Mucosa of stomach (tissue), 1 donor: ENCODE results near the gene KLHL30.
"Not testable (repeated sequence)": the region's sequence is repeated elsewhere in the genome, so short reads cannot be mapped to it uniquely, and the experiment has no call there.

Source experiments
- H3K27me3 ChIP-seq: one replicate; pipeline ENCODE4 v1.7.0; 2013; ENCODE audit warnings: mild to moderate bottlenecking, low read length; ENCODE audit not compliant: control insufficient read depth, insufficient read depth
- H3K36me3 ChIP-seq: one replicate; pipeline ENCODE4 v1.7.0; 2013; ENCODE audit warnings: low read length; ENCODE audit not compliant: control insufficient read depth, insufficient read depth
- H3K4me1 ChIP-seq: one replicate; pipeline ENCODE4 v1.7.0; 2013; ENCODE audit warnings: mild to moderate bottlenecking, low read length; ENCODE audit not compliant: control insufficient read depth, insufficient read depth
- H3K4me3 ChIP-seq: one replicate; pipeline ENCODE4 v1.7.0; 2013; ENCODE audit warnings: low read length
- H3K9ac ChIP-seq: one replicate; pipeline ENCODE4 v1.7.0; 2013; ENCODE audit warnings: mild to moderate bottlenecking, low read length, moderate library complexity
- H3K9me3 ChIP-seq: one replicate; pipeline ENCODE4 v1.7.0; 2013; ENCODE audit warnings: mild to moderate bottlenecking, low read length, moderate library complexity; ENCODE audit not compliant: control insufficient read depth
- donor health status: Pancreatic carcinoma.

KLHL30 gene

GRCh38 chr2:238105506-238106338 lies 32.7 kb upstream of the KLHL30 start:
- Histone ChIP-seq H3K36me3 (no peaks in the 10 kb centered on the region), H3K9me3 (no peaks in the 10 kb centered on the region), H3K4me3 (no peak overlapping the region), H3K9ac (no peak overlapping the region), H3K4me1 (peaks cover 15% of the 10 kb centered on the region), H3K27me3 (peaks cover 11% of the 10 kb centered on the region)

GRCh38 chr2:238106339-238106697 lies 32.1 kb upstream of the KLHL30 start:
- H3K4me1 ChIP-seq: peaks cover 15% of the 10 kb centered on the region
- no peaks in the 10 kb centered on the region for H3K36me3 ChIP-seq
- H3K9me3 ChIP-seq: no peaks in the 10 kb centered on the region
- peaks cover 11% of the 10 kb centered on the region for H3K27me3 ChIP-seq
- H3K9ac ChIP-seq: no peak overlapping the region
- no peak overlapping the region for H3K4me3 ChIP-seq

GRCh38 chr2:238106698-238107524 lies 31.6 kb upstream of the KLHL30 start:
- peaks cover 15% of the 10 kb centered on the region for H3K4me1 ChIP-seq
- H3K27me3 ChIP-seq: peaks cover 11% of the 10 kb centered on the region
- no peaks in the 10 kb centered on the region for H3K9me3 ChIP-seq
- H3K36me3 ChIP-seq: no peaks in the 10 kb centered on the region
- H3K4me3 ChIP-seq: peak overlapping the region; percentile 46
- peak overlapping the region; percentile 34 for H3K9ac ChIP-seq

GRCh38 chr2:238107525-238108422 lies 30.7 kb upstream of the KLHL30 start:
- Histone ChIP-seq H3K4me1 (peaks cover 15% of the 10 kb centered on the region), H3K4me3 (peak overlapping the region; percentile 46), H3K27me3 (peaks cover 11% of the 10 kb centered on the region), H3K9me3 (no peaks in the 10 kb centered on the region), H3K9ac (peak overlapping the region; percentile 34), H3K36me3 (no peaks in the 10 kb centered on the region)

GRCh38 chr2:238108423-238109183 lies 29.9 kb upstream of the KLHL30 start:
- no peak overlapping the region for H3K4me3 ChIP-seq
- no peak overlapping the region for H3K9ac ChIP-seq
- H3K9me3 ChIP-seq: no peaks in the 10 kb centered on the region
- H3K27me3 ChIP-seq: peaks cover 11% of the 10 kb centered on the region
- H3K36me3 ChIP-seq: no peaks in the 10 kb centered on the region
- peaks cover 15% of the 10 kb centered on the region for H3K4me1 ChIP-seq

- no peak overlapping the region for H3K4me3 ChIP-seq
- H3K4me1 ChIP-seq: no peaks in the 10 kb centered on the region
- no peaks in the 10 kb centered on the region for H3K27me3 ChIP-seq
- no peak overlapping the region for H3K9ac ChIP-seq
- H3K36me3 ChIP-seq: no peaks in the 10 kb centered on the region
- H3K9me3 ChIP-seq: no peaks in the 10 kb centered on the region
Measured at GRCh38 chr2:238113611-238114010, 24.9 kb upstream of the KLHL30 start.

GRCh38 chr2:238114331-238114841 lies 24.1 kb upstream of the KLHL30 start:
- Histone ChIP-seq H3K4me1 (no peaks in the 10 kb centered on the region), H3K4me3 (no peak overlapping the region), H3K9ac (no peak overlapping the region), H3K36me3 (no peaks in the 10 kb centered on the region), H3K27me3 (no peaks in the 10 kb centered on the region), H3K9me3 (no peaks in the 10 kb centered on the region)

- peaks cover 3% of the 10 kb centered on the region for H3K27me3 ChIP-seq
- H3K36me3 ChIP-seq: no peaks in the 10 kb centered on the region
- H3K4me3 ChIP-seq: no peak overlapping the region
- H3K9ac ChIP-seq: no peak overlapping the region
- H3K9me3 ChIP-seq: no peaks in the 10 kb centered on the region
- no peaks in the 10 kb centered on the region for H3K4me1 ChIP-seq
Measured at GRCh38 chr2:238114851-238115660, 23.4 kb upstream of the KLHL30 start.

- H3K4me1 ChIP-seq, H3K36me3 ChIP-seq, H3K4me3 ChIP-seq, H3K9ac ChIP-seq, H3K27me3 ChIP-seq, H3K9me3 ChIP-seq: not testable (repeated sequence)
Measured at GRCh38 chr2:238115709-238116108, 22.8 kb upstream of the KLHL30 start.

- no peaks in the 10 kb centered on the region for H3K9me3 ChIP-seq
- H3K36me3 ChIP-seq: no peaks in the 10 kb centered on the region
- H3K4me3 ChIP-seq: no peak overlapping the region
- H3K27me3 ChIP-seq: peaks cover 5% of the 10 kb centered on the region
- no peak overlapping the region for H3K9ac ChIP-seq
- H3K4me1 ChIP-seq: no peaks in the 10 kb centered on the region
Measured at GRCh38 chr2:238116298-238117198, 21.9 kb upstream of the KLHL30 start.
